Kidney epithelial cell (primary cell): ENCODE results near the gene B4GALT5. TPM values are rescaled to one million over a fixed set of nuclear protein-coding genes. Genes with fewer than 3 reads are reported as not detected.

Source experiments
- DNase-seq: peaks from one replicate; pipeline ENCODE4 v3.0.0-alpha.2; 2010; ENCODE audit warnings: low read depth
- H3K27me3 ChIP-seq: 2 replicates; pipeline ENCODE4 v1.6.0; 2011; ENCODE audit warnings: low read length; ENCODE audit not compliant: control insufficient read depth, insufficient read depth
- H3K36me3 ChIP-seq: 2 replicates; pipeline ENCODE4 v1.5.1; 2011; ENCODE audit warnings: low read length; ENCODE audit not compliant: control insufficient read depth, insufficient read depth
- H3K4me3 ChIP-seq: 2 replicates; pipeline ENCODE4 v1.5.1; 2011; ENCODE audit warnings: low read depth, mild to moderate bottlenecking, control low read depth, low read length
- total RNA-seq: library from RNA; depleted of rRNA; stranded (reverse); fragments of >200 nt; gene quantifications from 2 replicates; pipeline ENCODE4 v1.2.3, GENCODE V29; 2015
- TF ChIP-seq, protein P1 (sequence below): IDR thresholded peaks from 2 replicates; pipeline ENCODE4 v1.5.1; 2011; ENCODE audit warnings: mild to moderate bottlenecking, moderate library complexity, low read length, control low read depth, inconsistent platforms; ENCODE audit not compliant: insufficient read depth, poor library complexity, severe bottlenecking

Gene B4GALT5
- total RNA-seq, 1 donor from 2014 or later, result 67.6 TPM

DNA sequence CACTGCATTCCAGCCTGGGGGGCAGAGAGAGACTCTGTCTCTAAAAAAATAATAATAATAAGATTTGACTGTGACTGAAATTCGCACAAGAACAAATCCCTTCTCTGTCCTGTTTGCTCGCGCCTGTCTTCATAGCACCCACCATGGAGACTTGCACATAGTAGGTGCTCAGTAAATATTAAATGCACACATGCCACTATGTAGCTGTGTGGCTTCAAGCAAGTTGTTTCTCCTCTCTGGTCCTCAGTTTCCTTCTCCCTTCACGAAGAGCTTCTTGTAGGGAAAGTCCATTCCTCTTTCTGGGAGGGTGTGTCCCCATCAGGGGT lies 130.4 kb downstream of the B4GALT5 start:
- peaks cover 7% of the 10 kb centered on the region for H3K27me3 ChIP-seq
- TF ChIP-seq, protein P1, sequence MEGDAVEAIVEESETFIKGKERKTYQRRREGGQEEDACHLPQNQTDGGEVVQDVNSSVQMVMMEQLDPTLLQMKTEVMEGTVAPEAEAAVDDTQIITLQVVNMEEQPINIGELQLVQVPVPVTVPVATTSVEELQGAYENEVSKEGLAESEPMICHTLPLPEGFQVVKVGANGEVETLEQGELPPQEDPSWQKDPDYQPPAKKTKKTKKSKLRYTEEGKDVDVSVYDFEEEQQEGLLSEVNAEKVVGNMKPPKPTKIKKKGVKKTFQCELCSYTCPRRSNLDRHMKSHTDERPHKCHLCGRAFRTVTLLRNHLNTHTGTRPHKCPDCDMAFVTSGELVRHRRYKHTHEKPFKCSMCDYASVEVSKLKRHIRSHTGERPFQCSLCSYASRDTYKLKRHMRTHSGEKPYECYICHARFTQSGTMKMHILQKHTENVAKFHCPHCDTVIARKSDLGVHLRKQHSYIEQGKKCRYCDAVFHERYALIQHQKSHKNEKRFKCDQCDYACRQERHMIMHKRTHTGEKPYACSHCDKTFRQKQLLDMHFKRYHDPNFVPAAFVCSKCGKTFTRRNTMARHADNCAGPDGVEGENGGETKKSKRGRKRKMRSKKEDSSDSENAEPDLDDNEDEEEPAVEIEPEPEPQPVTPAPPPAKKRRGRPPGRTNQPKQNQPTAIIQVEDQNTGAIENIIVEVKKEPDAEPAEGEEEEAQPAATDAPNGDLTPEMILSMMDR, result no peak
- DNase-seq, result no peak

More for the DNA sequence above, 130.4 kb downstream of the B4GALT5 start:
- Histone ChIP-seq H3K4me3 (no peak overlapping the region), H3K36me3 (no peaks in the 10 kb centered on the region)

Other genes starting within 250 kb of the B4GALT5 start
- gene KCNB1, start 231.2 kb downstream of the B4GALT5 start, total RNA-seq, result not detected in 2 replicates
- gene PTGIS, start 145.7 kb downstream of the B4GALT5 start, total RNA-seq, result 0.88 and 2.7 TPM in 2 replicates
- 9.4 and 9.9 TPM in 2 replicates for gene SLC9A8, start 99.0 kb upstream of the B4GALT5 start, total RNA-seq
- gene SPATA2, start 201.7 kb upstream of the B4GALT5 start, total RNA-seq, result 3.9 and 5.1 TPM in 2 replicates
- 138 and 216 TPM in 2 replicates for gene RNF114, start 222.5 kb upstream of the B4GALT5 start, total RNA-seq